Pancreas (tissue), 10 donors: ENCODE data around the gene RAB3C. TPM values are rescaled to one million over a fixed set of nuclear protein-coding genes. Genes with fewer than 3 reads are reported as not detected.

Experiments
- ATAC-seq, 4 donors: fragments of 200-7000 bp; cut with Tn5 transposase; one replicate each; pipeline versions ENCODE4 v1.8.0 to v1.9.1; 2020; ENCODE audit warnings: mild to moderate bottlenecking in 4 of 4, moderate library complexity in 4 of 4
- DNase-seq, 6 donors: peaks; one replicate each; pipeline ENCODE4 v3.0.0-alpha.2; 2020
- FAIRE-seq: peaks from 2 replicates; lab custom pipeline; 2012; peaks lifted over from hg19 to GRCh38; lab: Jason Lieb, UNC
- H3K27ac ChIP-seq, 4 donors: fragments of 200-600 bp; sonication (generic); 1 replicate in 3 of 4; 2 replicates in 1 of 4; pipeline versions ENCODE4 v1.5.0 to v1.8.0; 2020
- H3K27me3 ChIP-seq, 4 donors: fragments of 200-600 bp; one replicate each; pipeline ENCODE4 v1.8.0; 2021
- H3K36me3 ChIP-seq, 3 donors: fragments of 200-600 bp; sonication (generic) in 1 of 3; one replicate each; pipeline versions ENCODE4 v1.5.0 to v1.8.0; 2020 to 2021
- H3K4me1 ChIP-seq, 3 donors: fragments of 200-600 bp; one replicate each; pipeline ENCODE4 v1.8.0; 2021
- H3K4me3 ChIP-seq, 4 donors: fragments of 200-600 bp; sonication (generic) in 2 of 4; one replicate each; pipeline versions ENCODE4 v1.5.0 to v1.8.0; 2020 to 2021
- H3K9me3 ChIP-seq, 4 donors: fragments of 200-600 bp; one replicate each; pipeline ENCODE4 v1.8.0; 2021
- WGBS, 2 donors: extraction: QIAGEN DNeasy Blood & Tissue Kit; methylation state at CpG; one replicate each; pipeline ENCODE4 v1.1.7; 2013; 5-methylcytosine and 5-hydroxymethylcytosine counted together
- intact Hi-C, 3 donors: fragments of 100-400 bp; cut with DNase I; formaldehyde crosslinking; loops; one replicate each; pipeline versions ENCODE4 v1.11.1 to v1.14.2; 2022
- polyA plus RNA-seq, 2 donors: library from polyadenylated mRNA; stranded (reverse); fragments of 200-250 nt; gene quantifications; one replicate each; pipeline ENCODE4 v1.2.3, GENCODE V29; 2013
- total RNA-seq, 6 donors: library from RNA; stranded (reverse); fragmentation: NEBNext Ultra II Directional in 4 of 6; extraction: Animal tissue kit (Norgen Biotek cat#: 25700) in 4 of 6; gene quantifications; one replicate each; pipeline versions ENCODE4 v1.2.1 to v1.2.4, GENCODE V29; 2021 to 2023
- TF ChIP-seq, protein P1 (sequence below), 4 donors: fragments of 200-600 bp; sonication (generic) in 3 of 4; IDR thresholded peaks; one replicate each; pipeline versions ENCODE4 v1.5.0 to v1.8.0; 2021; ENCODE audit warnings: antibody characterized with exemption in 4 of 4
- donor health status: healthy with polysubstance abuse.
- donor health status: DM: no; HTN: no; CAD: no; lungs with moderate emphysema.
- donor health status: DM: no; HTN: no; CAD: no.
- donor health status: control.
- donor health status: control.
- donor health status: Bipolar disorder and iron deficiency.
- donor health status: DM: yes; HTN: yes; CAD: no.
- donor health status: DM: no; HTN: no; CAD: no.
- donor health status: DM: no; HTN: no; CAD: no.
- donor health status: DM: yes; HTN: yes; CAD: no.

Gene RAB3C
- total and polyA plus RNA-seq, 8 donors = 1.7 to 9.0 (median 4.8) TPM

DNA sequence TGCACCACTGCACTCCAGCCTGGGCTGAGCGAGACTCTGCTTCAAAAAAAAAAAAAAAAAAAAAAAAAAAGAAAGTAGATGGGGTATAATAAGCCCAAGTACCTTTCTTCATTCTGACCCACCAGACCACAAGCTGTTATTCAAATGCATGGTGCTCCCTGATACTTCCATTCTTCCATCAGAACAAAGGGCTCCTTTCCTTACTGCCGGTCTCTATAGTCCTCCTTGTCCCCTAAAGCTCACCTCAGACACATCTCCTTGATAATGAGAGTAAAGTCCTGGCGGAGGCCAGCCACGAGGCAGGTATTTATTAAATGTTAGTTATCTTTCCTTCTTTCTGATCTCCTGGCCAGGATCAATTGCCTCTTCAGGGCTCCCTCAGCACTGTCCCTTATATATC lies 162.5 kb downstream of the RAB3C start:
- H3K36me3 ChIP-seq = no peaks in the 10 kb centered on the region
- H3K27ac ChIP-seq = no peak overlapping the region
- TF ChIP-seq, protein P1, sequence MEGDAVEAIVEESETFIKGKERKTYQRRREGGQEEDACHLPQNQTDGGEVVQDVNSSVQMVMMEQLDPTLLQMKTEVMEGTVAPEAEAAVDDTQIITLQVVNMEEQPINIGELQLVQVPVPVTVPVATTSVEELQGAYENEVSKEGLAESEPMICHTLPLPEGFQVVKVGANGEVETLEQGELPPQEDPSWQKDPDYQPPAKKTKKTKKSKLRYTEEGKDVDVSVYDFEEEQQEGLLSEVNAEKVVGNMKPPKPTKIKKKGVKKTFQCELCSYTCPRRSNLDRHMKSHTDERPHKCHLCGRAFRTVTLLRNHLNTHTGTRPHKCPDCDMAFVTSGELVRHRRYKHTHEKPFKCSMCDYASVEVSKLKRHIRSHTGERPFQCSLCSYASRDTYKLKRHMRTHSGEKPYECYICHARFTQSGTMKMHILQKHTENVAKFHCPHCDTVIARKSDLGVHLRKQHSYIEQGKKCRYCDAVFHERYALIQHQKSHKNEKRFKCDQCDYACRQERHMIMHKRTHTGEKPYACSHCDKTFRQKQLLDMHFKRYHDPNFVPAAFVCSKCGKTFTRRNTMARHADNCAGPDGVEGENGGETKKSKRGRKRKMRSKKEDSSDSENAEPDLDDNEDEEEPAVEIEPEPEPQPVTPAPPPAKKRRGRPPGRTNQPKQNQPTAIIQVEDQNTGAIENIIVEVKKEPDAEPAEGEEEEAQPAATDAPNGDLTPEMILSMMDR (IDR thresholded peaks at IDR 0.05) = no peak
- H3K4me1 ChIP-seq = no peaks in the 10 kb centered on the region
- no peaks in the 10 kb centered on the region for H3K27me3 ChIP-seq
- ATAC-seq (no peak), DNase-seq (no peak), FAIRE-seq (no peak)
- 82 to 87% methylated on average over 4 of the region's 4 CpGs for WGBS, 2 donors
- H3K9me3 ChIP-seq = no peaks in the 10 kb centered on the region
- intact Hi-C loops = no loop called here
- no peak overlapping the region for H3K4me3 ChIP-seq

DNA sequence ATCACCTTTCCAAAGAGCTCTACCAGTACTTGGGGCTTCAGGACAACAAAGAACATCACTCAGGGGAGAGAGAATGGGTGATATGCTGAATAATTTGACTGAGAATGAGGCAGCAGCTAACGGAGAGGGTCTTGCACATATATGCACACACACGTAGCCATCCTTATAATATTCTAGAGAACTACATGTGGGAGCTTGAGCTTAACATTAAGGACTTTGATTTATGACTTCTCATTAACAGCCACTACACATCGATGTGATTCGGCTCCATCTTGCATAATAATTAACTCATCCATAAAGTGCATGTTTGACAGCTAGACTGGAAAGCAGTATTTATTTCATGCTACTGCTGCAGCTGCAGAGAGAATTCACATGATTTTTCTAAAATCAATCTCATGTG lies 163.4 kb downstream of the RAB3C start:
- Histone ChIP-seq H3K9me3 (no peaks in the 10 kb centered on the region), H3K27ac (no peak overlapping the region), H3K4me1 (no peaks in the 10 kb centered on the region), H3K4me3 (no peak overlapping the region), H3K27me3 (no peaks in the 10 kb centered on the region), H3K36me3 (no peaks in the 10 kb centered on the region)
- no peak for DNase-seq
- no peak for ATAC-seq
- FAIRE-seq = no peak
- 35 to 43% methylated on average over 4 of the region's 4 CpGs for WGBS, 2 donors
- intact Hi-C loops = no loop called here
- TF ChIP-seq, protein P1 (IDR thresholded peaks at IDR 0.05) = no peak

- Histone ChIP-seq H3K27me3 (no peaks in the 10 kb centered on the region), H3K9me3 (no peaks in the 10 kb centered on the region), H3K36me3 (no peaks in the 10 kb centered on the region), H3K4me3 (no peak overlapping the region), H3K27ac (no peak overlapping the region), H3K4me1 (no peaks in the 10 kb centered on the region)
- ATAC-seq (no peak), DNase-seq (no peak), FAIRE-seq (no peak)
- TF ChIP-seq, protein P1 (IDR thresholded peaks at IDR 0.05) = no peak
- intact Hi-C loops = no loop called here
Observed at GRCh38 chr5:58750036-58750435, 167.2 kb downstream of the RAB3C start.

DNA sequence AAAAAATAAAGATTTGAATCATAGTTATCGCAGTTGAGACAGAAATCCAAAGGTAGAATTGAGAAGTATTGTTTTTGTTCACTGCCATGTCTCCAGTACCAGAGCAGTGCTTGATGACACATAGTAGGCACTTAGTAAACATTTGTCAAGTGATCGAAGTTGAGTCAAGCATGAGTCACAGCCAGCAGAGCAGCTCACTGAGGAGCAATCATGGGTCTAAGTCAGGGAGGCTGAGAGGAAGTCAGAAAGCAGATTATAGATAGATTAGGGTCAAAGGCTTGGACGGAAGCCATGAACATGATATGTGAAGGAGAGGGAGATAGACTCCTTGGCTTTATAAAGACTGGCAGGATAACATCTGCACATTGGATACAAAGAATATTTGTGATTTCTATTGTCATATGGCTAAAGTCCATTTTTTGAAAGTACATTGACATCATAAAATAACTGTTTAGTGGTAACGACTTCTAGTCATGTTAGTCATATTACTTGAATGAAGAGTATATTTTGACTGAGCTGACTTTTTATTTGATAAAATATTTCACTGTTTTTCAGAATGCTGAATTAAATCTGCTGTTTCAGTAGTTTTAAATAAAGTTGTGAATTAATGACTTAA lies 168.5 kb downstream of the RAB3C start:
- H3K4me1 ChIP-seq = no peaks in the 10 kb centered on the region
- intact Hi-C loops = no loop called here
- no peaks in the 10 kb centered on the region for H3K9me3 ChIP-seq
- no peak overlapping the region for H3K27ac ChIP-seq
- DNase-seq = no peak
- TF ChIP-seq, protein P1 (IDR thresholded peaks at IDR 0.05) = no peak
- FAIRE-seq = no peak
- ATAC-seq = no peak
- H3K27me3 ChIP-seq = no peaks in the 10 kb centered on the region
- WGBS, 2 donors = 75 to 82% methylated on average over 4 of the region's 4 CpGs
- H3K36me3 ChIP-seq = no peaks in the 10 kb centered on the region
- H3K4me3 ChIP-seq = no peak overlapping the region

GRCh38 chr5:58752104-58752503 lies 169.2 kb downstream of the RAB3C start:
- Histone ChIP-seq H3K9me3 (no peaks in the 10 kb centered on the region), H3K27ac (no peak overlapping the region), H3K36me3 (no peaks in the 10 kb centered on the region), H3K4me3 (no peak overlapping the region), H3K27me3 (no peaks in the 10 kb centered on the region), H3K4me1 (no peaks in the 10 kb centered on the region)
- DNase-seq (no peak), ATAC-seq (no peak), FAIRE-seq (no peak)
- 81 to 94% methylated on average over 1 of the region's 1 CpG for WGBS, 2 donors
- intact Hi-C loops = no loop called here
- TF ChIP-seq, protein P1 (IDR thresholded peaks at IDR 0.05) = no peak
